Prostate gland (tissue), 2 donors: Measurements from ENCODE around the gene CHCHD3.

Experiments used
- POLR2A ChIP-seq: fragments of 450-650 bp; IDR thresholded peaks from one replicate; pipeline ENCODE4 v1.6.1; 2016; ENCODE audit warnings: antibody characterized with exemption, mild to moderate bottlenecking
- POLR2AphosphoS5 ChIP-seq: sonication (generic); formaldehyde crosslinking; IDR thresholded peaks from one replicate; pipeline ENCODE4 v1.6.1; 2017; ENCODE audit warnings: antibody characterized with exemption
- TF ChIP-seq, protein P1 (sequence below), 4 experiments: fragments of 200-600 bp in 2 of 4; fragments of 450-650 bp in 2 of 4; sonication (generic) in 2 of 4; IDR thresholded peaks; 1 replicate in 3 of 4; 2 replicates in 1 of 4; pipeline ENCODE4 v1.5.1; 2016 to 2019; ENCODE audit warnings: antibody characterized with exemption in 4 of 4, mild to moderate bottlenecking in 2 of 4, moderate library complexity in 2 of 4

DNA sequence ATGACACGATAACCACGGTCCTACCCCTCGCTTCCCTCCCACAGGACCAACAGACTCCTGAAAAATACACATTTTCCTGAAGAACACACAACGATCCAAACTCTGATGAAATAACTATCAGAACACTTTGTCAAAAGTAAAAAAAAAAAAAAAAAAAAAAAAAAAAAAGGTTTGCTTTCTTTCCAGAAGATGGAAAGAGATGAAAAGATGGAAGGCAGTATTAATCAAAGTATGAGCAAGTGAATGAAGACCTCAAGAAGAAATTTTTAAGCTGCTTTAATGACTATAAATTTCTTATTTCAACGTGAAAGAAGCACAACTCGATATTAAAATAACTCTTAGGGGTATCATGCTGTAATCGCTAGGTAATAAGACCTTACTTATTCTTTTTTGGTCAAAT, 202.3 kb downstream of the CHCHD3 start:
- TF ChIP-seq, protein P1, sequence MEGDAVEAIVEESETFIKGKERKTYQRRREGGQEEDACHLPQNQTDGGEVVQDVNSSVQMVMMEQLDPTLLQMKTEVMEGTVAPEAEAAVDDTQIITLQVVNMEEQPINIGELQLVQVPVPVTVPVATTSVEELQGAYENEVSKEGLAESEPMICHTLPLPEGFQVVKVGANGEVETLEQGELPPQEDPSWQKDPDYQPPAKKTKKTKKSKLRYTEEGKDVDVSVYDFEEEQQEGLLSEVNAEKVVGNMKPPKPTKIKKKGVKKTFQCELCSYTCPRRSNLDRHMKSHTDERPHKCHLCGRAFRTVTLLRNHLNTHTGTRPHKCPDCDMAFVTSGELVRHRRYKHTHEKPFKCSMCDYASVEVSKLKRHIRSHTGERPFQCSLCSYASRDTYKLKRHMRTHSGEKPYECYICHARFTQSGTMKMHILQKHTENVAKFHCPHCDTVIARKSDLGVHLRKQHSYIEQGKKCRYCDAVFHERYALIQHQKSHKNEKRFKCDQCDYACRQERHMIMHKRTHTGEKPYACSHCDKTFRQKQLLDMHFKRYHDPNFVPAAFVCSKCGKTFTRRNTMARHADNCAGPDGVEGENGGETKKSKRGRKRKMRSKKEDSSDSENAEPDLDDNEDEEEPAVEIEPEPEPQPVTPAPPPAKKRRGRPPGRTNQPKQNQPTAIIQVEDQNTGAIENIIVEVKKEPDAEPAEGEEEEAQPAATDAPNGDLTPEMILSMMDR (IDR thresholded peaks at IDR 0.05): no peak
- TF ChIP-seq POLR2AphosphoS5: no peak
- no peak for TF ChIP-seq POLR2A
